ENCODE measurements around the gene SEL1L3.

The SEL1L3 gene

GRCh38 chr4:25771672-25772071, 91.1 kb downstream of the SEL1L3 start:
- Histone ChIP-seq H3K36me3 (ENCODE audit: low read length) (peaks cover 85% of the 10 kb centered on the region), H4K20me1 (ENCODE audit: low read depth, low read length) (peaks cover 25% of the 10 kb centered on the region), H3K9me2 (replicated peaks; ENCODE audit: insufficient read depth, low read length) (no peaks in the 10 kb centered on the region), H3K9ac (ENCODE audit: low read length) (no peak overlapping the region), H3K9me3 (ENCODE audit: insufficient read depth, low read length) (no peaks in the 10 kb centered on the region), H3K27ac (ENCODE audit: low read depth, low read length) (no peak overlapping the region), H3F3A (ENCODE audit: insufficient read depth) (peaks cover 58% of the 10 kb centered on the region), H3K4me3 (ENCODE audit: insufficient read depth, low read length, poor library complexity, severe bottlenecking) (no peak overlapping the region), H2AFZ (ENCODE audit: low read depth, low read length, severe bottlenecking) (no peak overlapping the region), H3K79me2 (ENCODE audit: insufficient read depth, low read length) (peaks cover 26% of the 10 kb centered on the region), H3K27me3 (ENCODE audit: low read length) (no peaks in the 10 kb centered on the region), H3K4me2 (ENCODE audit: low read depth, low read length, poor library complexity, severe bottlenecking) (no peak overlapping the region)
- TF ChIP-seq CTCF (IDR thresholded peaks at IDR 0.05; ENCODE audit: insufficient read depth, low read length, poor library complexity, severe bottlenecking): no peak
- no peak for TF ChIP-seq EZH2phosphoT487 (conservative IDR thresholded peaks at IDR 0.05; ENCODE audit: low read length)

- H3K4me2 ChIP-seq (ENCODE audit: low read depth, low read length, poor library complexity, severe bottlenecking): no peak overlapping the region
- peaks cover 53% of the 10 kb centered on the region for H3F3A ChIP-seq (ENCODE audit: insufficient read depth)
- TF ChIP-seq CTCF (IDR thresholded peaks at IDR 0.05; ENCODE audit: insufficient read depth, low read length, poor library complexity, severe bottlenecking) (no peak), EZH2phosphoT487 (conservative IDR thresholded peaks at IDR 0.05; ENCODE audit: low read length) (no peak)
- no peak overlapping the region for H3K27ac ChIP-seq (ENCODE audit: low read depth, low read length)
- peaks cover 19% of the 10 kb centered on the region for H4K20me1 ChIP-seq (ENCODE audit: low read depth, low read length)
- H3K9ac ChIP-seq (ENCODE audit: low read length): no peak overlapping the region
- H3K9me2 ChIP-seq (replicated peaks; ENCODE audit: insufficient read depth, low read length): no peaks in the 10 kb centered on the region
- H3K9me3 ChIP-seq (ENCODE audit: insufficient read depth, low read length): no peaks in the 10 kb centered on the region
- H3K4me3 ChIP-seq (ENCODE audit: insufficient read depth, low read length, poor library complexity, severe bottlenecking): no peak overlapping the region
- H3K27me3 ChIP-seq (ENCODE audit: low read length): no peaks in the 10 kb centered on the region
- H3K36me3 ChIP-seq (ENCODE audit: low read length): peaks cover 84% of the 10 kb centered on the region
- H3K79me2 ChIP-seq (ENCODE audit: insufficient read depth, low read length): peaks cover 25% of the 10 kb centered on the region
- H2AFZ ChIP-seq (ENCODE audit: low read depth, low read length, severe bottlenecking): no peak overlapping the region
These were observed 91.9 kb downstream of the SEL1L3 start for GRCh38 chr4:25770847-25771246.

GRCh38 chr4:25769251-25769650, 93.5 kb downstream of the SEL1L3 start:
- Histone ChIP-seq H3K4me2 (ENCODE audit: low read depth, low read length, poor library complexity, severe bottlenecking) (no peak overlapping the region), H3K36me3 (ENCODE audit: low read length) (peaks cover 80% of the 10 kb centered on the region), H3K27ac (ENCODE audit: low read depth, low read length) (no peak overlapping the region), H4K20me1 (ENCODE audit: low read depth, low read length) (peaks cover 19% of the 10 kb centered on the region), H3K79me2 (ENCODE audit: insufficient read depth, low read length) (peaks cover 17% of the 10 kb centered on the region; the same call in 1 of the 2 replicates), H3K9ac (ENCODE audit: low read length) (no peak overlapping the region), H2AFZ (ENCODE audit: low read depth, low read length, severe bottlenecking) (no peak overlapping the region), H3K4me3 (ENCODE audit: insufficient read depth, low read length, poor library complexity, severe bottlenecking) (no peak overlapping the region), H3K9me2 (replicated peaks; ENCODE audit: insufficient read depth, low read length) (no peaks in the 10 kb centered on the region), H3K27me3 (ENCODE audit: low read length) (no peaks in the 10 kb centered on the region), H3K9me3 (ENCODE audit: insufficient read depth, low read length) (no peaks in the 10 kb centered on the region), H3F3A (ENCODE audit: insufficient read depth) (peaks cover 45% of the 10 kb centered on the region)
- TF ChIP-seq CTCF (IDR thresholded peaks at IDR 0.05; ENCODE audit: insufficient read depth, low read length, poor library complexity, severe bottlenecking): no peak
- no peak for TF ChIP-seq EZH2phosphoT487 (conservative IDR thresholded peaks at IDR 0.05; ENCODE audit: low read length)

Measured in SU-DHL-6 (cell line).